CD1c-positive myeloid dendritic cell (primary cell): ENCODE measurements around the gene DUS2.

ENCODE experiments used
- DNase-seq: peaks from one replicate; pipeline ENCODE4 v3.0.0-alpha.2; 2016; ENCODE audit errors: extremely low spot score

Gene DUS2

DNA sequence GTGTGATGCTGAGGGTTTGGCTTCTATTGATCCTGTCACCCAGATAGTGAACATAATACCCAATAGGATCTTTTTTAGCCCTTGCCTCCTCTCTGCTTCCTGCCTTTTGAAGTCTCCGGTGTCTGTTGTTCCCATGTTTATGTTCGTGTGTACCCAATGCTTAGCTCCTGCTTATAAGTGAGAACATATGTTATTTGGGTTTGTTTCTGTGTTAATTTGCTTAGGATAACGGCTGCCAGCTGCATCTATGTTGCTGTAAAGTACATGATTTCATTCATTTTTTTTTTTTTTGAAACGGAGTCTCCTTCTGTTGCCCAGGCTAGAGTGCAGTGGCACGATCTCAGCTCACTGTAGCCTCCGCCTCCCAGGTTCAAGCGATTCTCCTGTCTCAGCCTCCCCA is 23.0 kb downstream of the DUS2 start:
- DNase-seq: no peak

DNA sequence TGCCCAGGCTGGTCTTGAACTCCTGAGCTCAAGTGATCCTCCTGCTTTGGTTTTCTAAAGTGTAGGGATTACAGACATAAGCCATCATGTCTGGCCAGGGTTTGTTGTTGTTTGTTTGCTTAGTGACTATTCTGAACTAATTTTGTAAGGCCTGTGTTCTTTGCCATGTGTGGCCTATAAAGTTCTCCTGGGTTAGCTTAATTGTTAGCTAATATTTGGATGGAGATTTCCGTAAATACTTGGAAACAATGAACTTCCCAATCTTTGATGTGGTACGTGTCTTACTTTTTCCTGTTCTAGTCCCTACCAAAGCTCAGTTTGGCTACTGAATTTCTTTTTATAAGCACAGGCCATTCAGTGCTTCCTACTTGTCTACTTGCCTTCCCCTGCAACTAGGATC is 24.9 kb downstream of the DUS2 start:
- DNase-seq: no peak

DNA sequence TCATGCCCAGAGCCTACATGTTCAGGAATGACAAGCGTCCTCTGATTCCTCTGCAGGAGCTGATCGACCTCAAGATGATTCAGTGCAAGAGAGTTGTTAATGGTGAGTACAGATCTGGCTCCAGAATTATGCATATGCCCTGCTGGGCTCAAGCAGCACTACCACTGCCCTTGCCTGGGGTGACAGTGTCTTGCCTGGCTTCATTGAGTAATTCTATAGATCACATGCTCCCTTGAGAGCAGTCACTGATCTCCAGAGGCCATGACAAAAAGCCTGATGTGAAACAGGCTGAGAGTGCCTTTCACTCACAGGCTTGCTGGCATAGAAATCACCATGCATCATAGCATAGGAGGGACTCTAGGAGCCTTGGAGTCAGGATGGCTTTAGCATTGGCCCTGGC is 26.4 kb downstream of the DUS2 start:
- DNase-seq: peak; percentile 23

- DNase-seq: no peak
These were observed 32.3 kb downstream of the DUS2 start for GRCh38 chr16:68055395-68055794.

- no peak for DNase-seq
These were observed 36.7 kb downstream of the DUS2 start for GRCh38 chr16:68059804-68060203.

- peak; percentile 30 for DNase-seq
These were observed 38.3 kb downstream of the DUS2 start for GRCh38 chr16:68061396-68061795.

DNA sequence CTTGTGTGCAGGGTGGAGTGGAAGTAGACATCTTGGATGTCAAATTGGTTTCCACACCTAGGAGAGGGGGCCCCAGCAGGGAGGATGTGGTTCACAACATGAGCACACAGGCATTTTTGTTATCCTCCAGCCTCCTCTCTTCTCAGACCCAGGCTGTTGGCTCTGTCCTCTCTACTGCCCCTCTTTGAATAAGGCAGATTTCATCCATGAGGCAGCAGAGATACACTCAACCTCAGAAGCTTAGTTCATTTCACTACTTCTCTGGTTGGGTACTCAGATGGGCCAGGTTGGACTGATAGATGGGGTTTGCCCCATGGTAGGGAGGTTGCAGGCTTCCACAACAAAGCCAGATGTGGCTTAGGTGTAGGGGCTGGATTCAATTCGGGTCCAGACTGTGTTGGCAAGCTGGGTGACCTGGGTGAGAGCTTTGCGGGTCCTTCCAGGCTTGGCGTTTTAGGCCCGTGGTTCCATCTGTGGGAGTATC is 39.9 kb downstream of the DUS2 start:
- no peak for DNase-seq

DNA sequence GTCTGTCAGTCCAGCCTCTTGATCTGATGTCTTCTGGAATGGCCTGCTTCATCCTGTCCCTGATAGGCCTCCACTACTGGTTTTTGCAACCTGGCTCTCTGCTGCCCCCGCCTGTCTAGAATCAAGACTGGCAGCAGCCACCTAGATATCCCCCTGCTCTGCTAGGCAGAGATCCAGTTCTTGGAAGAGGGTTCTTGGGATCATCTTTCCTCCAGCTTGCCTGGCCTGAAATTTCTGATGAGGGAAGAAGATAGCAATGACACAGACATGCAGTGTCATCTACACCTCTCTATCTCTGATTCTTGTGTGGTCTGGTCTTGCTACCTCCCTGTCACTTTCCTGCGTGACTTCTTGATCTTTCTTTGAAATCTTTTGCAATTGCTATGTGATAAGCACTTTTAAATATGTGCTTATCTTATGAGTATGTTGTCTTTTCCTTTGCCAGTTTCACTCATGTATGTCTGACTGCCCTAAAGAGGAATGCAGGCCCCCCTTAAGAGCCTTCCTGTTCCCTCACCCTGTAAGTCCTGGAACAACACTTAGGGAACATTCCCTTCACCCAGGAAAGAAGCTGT is 41.8 kb downstream of the DUS2 start:
- peak; percentile 73 for DNase-seq

- DNase-seq: no peak
These were observed 42.7 kb downstream of the DUS2 start for GRCh38 chr16:68065716-68066305.

- DNase-seq: no peak
These were observed 43.7 kb downstream of the DUS2 start for GRCh38 chr16:68066763-68067162.

- no peak for DNase-seq
These were observed 45.8 kb downstream of the DUS2 start for GRCh38 chr16:68068926-68069325.

DNA sequence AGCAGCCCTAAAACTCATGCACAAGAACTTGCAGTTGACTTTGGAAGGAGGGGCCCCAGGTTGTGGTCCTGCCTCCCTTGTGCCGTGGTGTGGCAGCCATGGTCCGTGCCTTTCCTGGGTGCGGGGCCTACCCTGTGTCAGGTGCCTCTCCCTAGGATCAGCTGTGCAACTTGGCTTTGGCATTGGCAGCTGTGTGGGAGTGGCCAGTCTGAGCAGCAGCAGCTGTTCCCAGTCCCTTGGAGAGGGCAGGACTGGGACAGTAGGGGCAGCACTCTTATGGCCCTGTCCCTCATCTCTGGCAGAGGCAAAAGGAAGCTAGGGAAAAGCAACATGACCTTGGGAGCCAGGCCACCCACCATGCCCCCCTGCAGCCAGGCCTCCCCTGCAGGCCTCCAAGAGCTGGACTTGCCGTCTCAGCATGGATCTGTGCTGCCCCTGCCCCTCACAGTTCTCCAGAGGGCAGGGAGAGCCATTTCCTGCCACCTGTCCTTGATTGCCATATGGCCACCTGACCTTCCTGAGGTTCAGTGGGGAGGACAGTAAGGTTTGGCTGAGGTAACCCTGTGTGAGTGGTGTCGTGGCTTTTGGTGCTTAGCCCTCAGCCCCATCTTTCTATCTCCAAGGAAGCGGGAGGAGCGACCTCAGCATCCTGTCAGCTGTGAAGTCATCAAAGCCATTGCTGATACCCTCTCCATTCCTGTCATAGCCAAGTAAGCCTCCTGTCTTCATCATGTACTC is 46.6 kb downstream of the DUS2 start:
- DNase-seq: no peak

- DNase-seq: no peak
These were observed 47.2 kb downstream of the DUS2 start for GRCh38 chr16:68070249-68070730.

DNA sequence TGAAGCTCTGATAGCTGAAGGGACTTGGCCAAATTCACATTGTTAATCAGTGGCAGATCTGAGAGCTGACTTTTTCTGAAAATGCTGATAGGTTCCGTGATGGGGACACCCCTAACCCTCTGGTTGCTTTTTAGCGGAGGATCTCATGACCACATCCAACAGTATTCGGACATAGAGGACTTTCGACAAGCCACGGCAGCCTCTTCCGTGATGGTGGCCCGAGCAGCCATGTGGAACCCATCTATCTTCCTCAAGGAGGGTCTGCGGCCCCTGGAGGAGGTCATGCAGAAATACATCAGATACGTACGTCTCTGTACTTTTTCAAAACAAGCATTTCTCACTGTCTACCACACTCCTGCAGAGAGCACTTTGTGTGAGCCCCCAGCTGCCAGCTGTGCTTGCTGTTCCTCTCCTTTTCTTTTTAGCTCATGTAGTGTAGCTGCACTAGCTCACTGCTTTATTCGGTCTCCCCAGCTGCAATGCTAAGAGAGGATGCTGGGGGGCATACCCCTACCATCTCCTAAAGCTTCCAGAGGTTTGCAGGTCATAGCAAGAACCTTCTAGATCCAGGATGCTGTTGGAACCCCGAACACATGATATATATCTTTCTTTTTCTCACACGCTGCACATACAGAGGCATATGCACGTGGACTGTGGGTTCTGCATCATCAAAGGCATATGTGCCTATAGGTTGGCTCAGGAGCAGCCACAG is 47.9 kb downstream of the DUS2 start:
- DNase-seq: no peak

DNA sequence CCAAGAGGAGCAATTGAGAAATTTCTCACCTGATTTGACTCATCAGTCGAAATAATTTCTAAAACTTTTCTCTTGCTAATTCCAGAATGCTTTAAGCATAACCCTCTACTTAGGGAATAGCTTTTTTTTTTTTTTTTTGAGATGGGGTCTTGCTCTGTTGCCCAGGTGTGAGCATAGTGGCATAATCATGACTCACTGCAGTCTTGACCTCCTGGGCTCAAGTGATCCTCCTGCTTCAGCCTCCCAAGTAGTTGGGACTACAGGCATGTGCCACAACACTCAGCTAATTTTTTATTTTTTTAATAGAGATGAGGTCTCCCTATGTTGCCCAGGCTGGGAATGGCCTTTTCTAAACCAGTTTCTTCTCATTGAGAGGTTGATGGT is 48.4 kb downstream of the DUS2 start:
- no peak for DNase-seq

DNA sequence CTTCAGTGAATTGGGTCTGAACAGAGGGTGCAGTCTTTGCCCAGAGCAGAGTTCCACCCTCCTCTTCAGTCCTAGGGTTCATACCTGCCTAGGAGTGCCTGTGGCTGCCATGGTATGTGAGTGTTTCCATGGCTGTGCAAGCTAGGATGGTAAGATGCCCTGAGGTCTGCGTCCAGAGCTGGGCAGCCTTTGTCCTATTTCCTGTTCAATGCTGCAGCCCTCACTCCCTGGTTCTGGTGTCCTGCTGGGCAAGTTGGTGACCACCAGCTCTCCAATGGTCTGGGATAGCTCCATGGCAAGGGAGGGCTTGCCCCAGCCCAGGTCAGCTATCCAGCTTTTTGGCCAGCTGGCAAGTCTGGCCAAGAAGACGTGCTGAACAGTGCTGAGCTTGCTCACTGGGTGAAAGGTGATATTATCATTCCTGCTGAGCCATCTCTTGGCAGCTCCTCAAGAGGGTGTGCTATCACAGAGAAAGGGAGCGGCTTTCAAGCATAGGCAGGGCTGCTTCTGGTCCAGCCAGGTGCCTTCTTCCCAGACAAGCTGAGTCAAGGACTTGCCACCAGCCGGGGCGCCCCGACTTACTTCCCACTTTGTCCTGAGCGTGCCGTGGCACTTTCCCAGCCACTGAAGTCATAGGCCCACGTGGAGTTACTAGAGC is 49.1 kb downstream of the DUS2 start:
- no peak for DNase-seq

DNA sequence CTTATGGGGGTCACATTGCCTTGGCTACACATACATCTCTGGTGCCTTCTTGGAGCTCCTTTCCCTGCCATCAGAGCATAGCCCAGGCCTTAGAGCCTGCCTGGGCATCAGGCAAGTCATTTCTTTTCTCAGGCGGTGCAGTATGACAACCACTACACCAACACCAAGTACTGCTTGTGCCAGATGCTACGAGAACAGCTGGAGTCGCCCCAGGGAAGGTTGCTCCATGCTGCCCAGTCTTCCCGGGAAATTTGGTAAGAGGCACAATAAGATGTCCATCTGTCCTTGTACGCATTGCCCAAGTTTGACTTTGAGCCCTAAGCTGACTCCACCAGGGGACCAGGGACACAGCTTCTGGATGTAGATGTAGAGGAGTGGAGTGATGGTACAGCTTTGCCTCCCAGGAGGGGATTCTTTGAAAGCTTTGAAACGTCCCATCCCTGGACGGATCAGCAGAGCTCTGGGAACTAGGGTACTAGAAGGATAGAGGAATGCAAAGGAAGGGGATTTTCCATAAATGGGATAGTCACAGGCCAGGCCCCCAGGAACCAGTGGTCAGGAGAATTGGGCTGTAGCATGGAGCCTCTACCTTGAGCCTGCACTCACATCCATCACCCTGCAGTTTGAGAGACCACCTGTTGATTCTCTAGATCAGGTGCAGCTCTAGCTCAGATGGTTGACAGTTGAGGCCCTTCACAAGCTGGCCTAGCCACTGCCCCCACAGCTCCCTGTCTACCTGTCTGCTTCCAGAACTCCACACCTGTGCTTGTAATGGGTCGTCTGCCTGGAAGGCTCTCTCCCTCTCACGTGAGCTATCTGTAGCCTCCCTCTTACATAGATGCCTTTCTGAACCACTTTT is 51.0 kb downstream of the DUS2 start:
- DNase-seq: no peak

- DNase-seq: no peak
These were observed 51.9 kb downstream of the DUS2 start for GRCh38 chr16:68074850-68075555.

DNA sequence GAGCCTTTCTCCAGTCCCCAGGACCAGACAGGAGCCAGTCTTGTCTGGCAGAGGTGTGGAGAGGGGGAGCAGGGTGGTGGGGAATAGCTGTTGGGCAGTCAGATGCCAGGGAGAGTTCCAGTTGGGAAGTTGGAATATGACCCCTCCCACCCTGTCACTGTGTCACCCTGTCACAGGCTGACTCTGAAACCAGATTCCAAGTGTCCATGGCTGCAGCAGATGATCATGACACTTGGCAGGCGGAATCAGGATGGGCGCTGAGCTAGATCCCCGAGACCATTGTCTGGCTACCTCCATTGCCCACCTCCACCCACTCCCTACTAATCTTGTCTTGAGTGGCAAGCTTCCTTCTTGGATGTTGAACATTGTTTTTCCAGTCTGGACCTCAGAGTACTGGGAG is 52.9 kb downstream of the DUS2 start:
- DNase-seq: no peak

DNA sequence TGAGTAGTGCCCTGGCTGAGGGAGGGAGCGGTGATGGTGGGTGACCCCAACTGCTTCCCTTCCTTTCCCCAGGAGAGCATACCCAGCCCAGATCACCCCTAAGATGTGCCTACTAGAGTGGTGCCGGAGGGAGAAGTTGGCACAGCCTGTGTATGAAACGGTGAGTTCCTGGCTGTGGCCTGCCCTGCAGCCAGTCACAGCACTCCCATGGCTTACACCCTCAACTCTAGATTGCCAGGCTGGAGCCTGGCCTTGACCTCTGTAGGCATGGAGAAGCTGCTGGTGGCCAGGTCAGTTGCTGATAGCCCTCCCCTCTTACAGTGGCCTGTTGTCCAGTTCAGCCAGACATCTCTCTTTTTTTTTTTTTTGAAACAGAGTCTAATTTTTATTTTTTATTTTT is 53.5 kb downstream of the DUS2 start:
- no peak for DNase-seq
